Hematopoietic multipotent progenitor cell treated with erythropoietin and hydrocortisone succinate and interleukin-3 and kit ligand, for 8 days (in vitro differentiated cells): ENCODE measurements around the gene MAGEB2.
"Not testable (repeated sequence)": the region's sequence is repeated elsewhere in the genome, so short reads cannot be mapped to it uniquely, and the experiment has no call there.

Experiments
- DNase-seq: peaks from one replicate; pipeline ENCODE4 v3.0.0-alpha.2; 2015

MAGEB2 gene, protein sequence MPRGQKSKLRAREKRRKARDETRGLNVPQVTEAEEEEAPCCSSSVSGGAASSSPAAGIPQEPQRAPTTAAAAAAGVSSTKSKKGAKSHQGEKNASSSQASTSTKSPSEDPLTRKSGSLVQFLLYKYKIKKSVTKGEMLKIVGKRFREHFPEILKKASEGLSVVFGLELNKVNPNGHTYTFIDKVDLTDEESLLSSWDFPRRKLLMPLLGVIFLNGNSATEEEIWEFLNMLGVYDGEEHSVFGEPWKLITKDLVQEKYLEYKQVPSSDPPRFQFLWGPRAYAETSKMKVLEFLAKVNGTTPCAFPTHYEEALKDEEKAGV

DNA sequence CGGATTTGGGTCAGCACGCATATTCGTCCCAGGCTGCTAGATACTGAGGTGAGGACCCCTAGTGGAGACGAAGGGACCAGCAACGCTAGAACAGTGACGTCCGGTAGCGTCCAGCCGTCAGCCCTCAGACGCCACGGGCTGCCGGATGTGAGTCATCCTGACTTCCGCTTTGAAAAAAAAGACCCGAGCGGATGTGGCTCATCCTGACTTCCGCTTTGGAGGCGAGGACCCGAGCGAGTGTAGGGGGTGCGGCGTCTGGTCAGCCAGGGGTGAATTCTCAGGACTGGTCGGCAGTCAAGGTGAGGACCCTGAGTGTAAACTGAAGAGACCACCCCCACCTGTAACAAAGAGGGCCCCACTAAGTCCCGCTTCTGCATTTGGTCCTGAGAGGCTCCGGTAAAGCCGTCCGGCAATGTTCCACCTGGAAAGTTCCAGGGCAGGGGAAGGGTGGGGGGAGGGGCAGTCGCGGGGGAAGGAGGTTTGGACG lies at the start of gene MAGEB2:
Gene MAGEB2, plus strand, starts transcription at position 207 of the 487 bp plus-strand sequence. CDS start 3,018 bp downstream, outside the sequence.
- DNase-seq, result no peak

DNA sequence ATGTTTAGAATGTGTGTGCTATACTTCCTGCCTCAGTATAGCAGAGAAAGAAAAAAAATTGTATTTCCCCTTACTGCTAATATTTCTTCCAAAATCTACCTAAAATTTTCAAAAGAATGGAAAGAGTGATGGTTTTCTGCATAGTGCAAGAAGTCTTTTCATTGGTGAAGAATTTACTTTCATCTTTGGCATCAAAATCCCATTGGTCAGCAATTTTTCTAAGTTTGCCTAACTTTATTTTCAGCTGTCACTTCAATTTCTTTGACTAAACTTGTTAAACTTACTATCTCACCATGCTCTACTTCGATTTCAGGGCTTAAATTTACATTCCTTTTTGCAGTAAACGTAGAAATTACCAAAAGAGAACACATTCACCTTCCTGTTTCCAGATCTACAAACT lies 44.5 kb upstream of the MAGEB2 start:
- no peak for DNase-seq

DNA sequence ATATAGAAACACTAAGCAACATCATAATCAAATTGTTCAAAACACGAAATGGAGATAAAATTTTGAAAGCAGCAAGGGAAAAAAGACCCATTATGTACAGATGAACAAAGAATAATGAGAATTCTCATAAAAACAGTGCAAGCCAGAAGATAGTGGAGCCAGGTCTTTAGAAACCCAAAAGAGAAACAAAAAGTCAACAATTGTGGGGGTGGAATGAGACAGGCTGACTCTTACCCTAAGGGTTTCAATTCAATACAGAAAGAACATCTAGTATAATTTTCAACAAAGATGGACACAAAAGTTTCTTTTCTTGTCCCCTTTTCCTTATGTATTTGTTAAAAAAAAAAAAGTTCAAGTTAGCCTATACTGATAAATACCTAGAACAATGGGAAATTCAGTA lies 34.0 kb upstream of the MAGEB2 start:
- no peak for DNase-seq

DNA sequence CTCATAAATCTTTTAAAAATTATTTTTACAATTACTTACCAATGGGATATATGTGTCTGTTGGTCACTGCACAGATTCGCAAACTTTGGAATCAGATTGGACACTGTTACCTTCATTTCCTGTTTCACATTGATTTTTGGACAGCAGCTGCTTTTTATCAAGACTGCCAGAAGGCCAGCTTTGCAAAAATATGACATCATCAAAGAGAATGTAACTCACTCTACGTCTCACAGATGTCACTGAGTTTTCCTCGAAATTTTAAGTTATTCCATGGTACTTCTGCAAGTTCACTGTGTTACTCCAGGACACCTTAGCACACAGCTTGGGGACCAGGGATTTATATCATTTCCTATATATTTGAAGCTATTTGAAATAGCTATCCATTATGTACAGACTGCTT lies 31.8 kb upstream of the MAGEB2 start:
- no peak for DNase-seq

DNA sequence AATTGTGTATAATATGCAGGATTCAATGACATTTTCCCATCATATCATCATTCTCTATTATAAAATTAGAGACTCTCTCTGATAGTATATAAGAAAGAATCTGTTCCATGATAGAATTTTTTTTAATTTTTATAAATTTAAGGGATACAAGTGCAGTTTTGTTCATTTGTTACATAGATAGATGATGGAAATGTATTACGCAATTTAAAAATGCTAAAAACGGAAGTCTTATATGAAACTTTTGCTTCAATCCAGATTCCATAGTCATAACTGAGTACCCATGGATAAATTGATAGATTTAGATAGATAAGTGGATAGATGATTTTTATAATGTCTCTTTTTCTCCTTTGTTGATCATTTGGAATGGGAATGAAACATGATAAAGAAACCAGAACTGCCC lies 24.9 kb upstream of the MAGEB2 start:
- no peak for DNase-seq

DNA sequence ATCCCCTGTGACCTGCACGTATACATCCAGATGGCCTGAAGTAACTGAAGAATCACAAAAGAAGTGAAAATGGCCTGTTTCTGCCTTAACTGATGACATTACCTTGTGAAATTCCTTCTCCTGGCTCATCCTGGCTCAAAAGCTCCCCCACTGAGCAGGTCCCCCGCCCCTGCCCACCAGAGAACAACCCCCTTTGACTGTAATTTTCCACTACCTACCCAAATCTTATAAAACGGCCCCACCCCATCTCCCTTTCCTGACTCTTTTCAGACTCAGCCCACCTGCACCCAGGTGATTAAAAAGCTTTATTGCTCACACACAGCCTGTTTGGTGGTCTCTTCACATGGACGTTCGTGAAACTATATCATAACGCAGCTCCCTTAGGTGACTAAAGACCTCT lies 21.5 kb upstream of the MAGEB2 start:
- not testable (repeated sequence) for DNase-seq

DNA sequence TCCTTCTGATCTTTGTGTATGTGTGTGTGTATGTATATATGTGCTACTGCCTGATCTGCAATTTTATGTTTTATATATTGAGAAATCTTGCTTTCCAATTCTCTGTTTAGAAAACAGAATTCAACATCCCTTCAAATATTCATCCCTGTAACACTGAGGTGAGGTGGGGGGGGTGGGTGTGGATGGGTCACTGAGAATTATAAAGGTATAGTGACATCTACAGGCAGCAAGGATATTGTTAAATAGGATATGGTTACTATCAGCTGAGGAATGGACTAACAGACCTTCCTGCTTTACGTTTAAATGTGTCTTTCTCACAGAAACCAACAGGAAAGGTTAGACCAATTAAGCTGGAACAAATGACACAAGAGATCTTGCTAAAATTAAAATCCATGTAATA lies 19.0 kb upstream of the MAGEB2 start:
- no peak for DNase-seq

DNA sequence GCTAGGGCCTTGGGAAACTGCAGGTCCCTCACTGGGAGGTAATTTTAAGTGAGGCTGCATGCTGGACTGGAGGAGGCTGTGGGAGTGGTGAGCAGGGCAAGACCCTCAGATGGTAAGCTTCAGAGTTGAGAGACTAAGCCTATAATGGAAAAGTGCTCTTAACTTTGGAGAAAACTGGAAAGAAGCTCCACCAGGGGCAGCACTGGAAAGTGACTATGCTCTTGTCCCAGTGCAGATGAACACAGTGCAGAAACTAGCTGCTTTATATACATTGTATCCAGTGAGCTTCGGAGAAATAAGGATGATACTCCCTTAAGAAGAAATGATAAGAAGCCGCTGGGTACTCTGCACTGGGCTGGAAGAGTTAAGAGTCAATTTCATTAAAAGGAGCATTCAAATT lies 3.2 kb upstream of the MAGEB2 start:
- no peak for DNase-seq

DNA sequence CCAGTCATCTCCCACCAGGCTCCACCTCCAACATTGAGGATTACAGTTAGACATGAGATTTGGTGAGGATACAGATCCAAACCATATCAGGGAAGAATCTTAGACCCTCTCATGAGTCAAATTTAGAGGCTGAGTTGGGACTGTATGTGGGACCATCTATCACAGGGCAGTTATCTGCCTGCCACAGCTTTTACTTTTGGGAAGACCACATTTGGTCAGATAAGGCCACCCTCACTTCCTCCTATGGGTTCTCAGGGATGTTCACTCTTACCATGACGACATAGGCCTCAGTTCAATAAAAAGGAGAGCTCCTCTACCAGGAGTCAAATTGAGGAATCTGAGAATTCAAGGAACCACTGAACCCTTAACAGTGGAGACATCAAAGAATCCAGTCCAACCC lies 2.1 kb downstream of the MAGEB2 start:
- DNase-seq, result peak; percentile 57

DNA sequence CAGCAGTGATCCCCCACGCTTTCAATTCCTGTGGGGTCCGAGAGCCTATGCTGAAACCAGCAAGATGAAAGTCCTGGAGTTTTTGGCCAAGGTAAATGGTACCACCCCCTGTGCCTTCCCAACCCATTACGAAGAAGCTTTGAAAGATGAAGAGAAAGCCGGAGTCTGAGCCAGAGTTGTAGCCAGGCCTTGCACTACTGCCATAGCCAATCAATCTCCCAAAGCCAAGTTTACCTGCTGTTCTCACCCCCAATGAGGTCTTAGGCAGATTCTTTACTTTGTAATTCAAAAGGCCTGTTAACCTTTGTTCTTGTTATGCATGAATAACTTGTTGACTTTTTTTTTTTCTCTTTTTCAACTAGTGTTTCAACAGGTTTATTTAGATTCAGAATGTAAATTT lies 4.0 kb downstream of the MAGEB2 start:
- no peak for DNase-seq

DNA sequence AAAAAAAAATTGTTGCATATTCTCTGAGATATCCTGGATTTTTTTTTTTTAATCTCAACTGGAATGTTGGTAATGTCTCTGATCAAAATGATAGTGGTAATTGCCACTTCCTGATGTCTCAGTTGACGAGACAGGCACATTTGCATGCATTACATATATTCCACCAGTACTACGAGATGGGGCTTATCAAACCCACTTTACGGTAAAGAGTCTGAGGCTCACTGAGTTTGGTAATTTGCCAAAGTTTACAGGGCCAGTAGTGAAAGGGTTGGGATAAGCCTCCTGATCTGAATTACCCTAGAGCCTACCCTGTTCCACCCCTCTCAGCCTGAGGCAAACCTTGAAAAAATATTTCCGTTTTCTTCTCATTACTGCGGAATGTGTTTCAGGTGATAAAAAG lies 5.3 kb downstream of the MAGEB2 start:
- DNase-seq, result peak; percentile 53

DNA sequence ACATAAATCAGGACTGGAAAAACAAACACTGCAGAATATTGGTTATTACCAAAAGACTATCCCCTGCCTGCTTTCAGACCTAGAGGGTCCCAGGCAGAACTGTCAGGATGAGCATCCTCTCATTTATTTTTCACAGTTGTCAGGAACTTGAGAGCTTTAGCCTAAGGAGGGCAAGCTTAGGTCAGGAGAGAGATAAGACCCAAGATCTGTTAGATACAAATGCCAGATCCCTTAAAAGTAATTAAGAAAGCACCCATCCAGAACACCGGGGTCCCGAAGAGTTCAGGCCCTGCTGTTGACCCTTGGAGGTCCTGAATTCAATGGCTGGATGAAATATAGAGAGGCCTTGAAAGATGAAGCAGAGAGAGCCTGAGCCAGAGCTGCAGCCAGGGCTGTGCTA lies 9.2 kb downstream of the MAGEB2 start:
- no peak for DNase-seq

DNA sequence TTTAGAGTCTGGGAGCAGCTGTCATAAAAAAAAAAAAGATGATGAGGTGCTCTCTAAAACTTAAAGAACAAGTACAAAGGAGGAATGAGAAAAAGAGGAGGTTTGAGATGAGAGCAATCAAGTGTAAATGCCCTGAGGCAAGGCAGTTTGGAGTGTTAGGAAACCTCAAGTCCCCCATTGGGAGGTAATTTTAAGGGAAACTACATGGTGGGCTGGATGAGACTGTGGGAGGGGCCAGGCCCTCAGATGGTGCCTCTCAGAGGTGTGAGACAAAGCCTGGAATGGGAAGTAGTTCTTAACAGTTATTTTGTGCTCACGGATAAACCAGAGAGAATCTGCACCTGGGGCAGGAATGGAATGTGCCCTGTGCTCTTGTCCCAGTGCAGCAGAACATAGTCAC lies 13.2 kb downstream of the MAGEB2 start:
- DNase-seq, result no peak

DNA sequence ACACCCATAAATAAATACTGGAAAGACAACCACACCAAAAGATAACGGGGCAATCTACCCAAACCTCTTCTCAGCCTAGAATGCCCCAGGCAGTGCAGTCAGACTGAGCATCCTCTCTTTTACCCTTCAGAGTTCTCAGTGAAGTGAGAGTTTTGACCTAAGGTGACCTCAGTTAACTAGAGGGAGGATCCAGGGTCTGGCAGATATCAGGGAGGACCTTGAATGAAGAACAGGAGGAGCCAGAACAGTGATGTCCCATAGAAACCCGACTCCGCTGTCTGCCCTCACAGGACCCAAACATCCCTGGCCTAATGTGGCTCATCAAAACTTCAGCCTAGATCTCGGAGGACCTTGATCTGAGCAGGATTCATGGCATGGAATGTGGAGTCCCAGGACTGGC lies 15.0 kb downstream of the MAGEB2 start, which contains the start of gene MAGEB3:
Gene MAGEB3, plus strand, starts transcription at position 263 of the 400 bp plus-strand sequence. CDS start 5,268 bp downstream, outside the sequence.
- DNase-seq, result no peak

DNA sequence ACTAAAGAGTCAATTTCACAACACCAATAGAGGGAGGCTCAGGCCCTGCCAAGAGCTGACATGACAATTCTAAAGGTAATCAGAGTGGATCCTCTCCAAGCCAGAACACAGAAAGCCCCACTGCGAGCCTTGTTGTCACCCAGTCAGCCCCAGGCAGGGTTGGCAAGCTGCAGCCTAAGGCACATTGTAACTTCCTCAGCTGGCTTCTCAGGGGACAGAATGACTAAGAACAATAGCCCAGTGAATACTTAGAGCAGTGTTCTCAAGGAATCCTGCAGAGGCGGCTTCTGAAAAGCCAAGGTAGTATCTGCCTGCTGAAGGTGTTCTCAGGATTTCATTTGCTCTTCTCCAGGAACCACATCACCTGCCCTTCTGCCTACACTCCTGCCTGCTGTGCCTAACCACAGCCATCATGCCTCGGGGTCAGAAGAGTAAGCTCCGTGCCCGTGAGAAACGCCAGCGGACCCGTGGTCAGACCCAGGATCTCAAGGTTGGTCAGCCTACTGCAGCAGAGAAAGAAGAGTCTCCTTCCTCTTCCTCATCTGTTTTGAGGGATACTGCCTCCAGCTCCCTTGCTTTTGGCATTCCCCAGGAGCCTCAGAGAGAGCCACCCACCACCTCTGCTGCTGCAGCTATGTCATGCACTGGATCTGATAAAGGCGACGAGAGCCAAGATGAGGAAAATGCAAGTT lies 26.5 kb downstream of the MAGEB2 start, which contains the start of gene MAGEB4:
Gene MAGEB4, plus strand, starts transcription at position 277 of the 692 bp plus-strand sequence. Its CDS starts 136 bp downstream, at position 413.
- DNase-seq, result no peak

DNA sequence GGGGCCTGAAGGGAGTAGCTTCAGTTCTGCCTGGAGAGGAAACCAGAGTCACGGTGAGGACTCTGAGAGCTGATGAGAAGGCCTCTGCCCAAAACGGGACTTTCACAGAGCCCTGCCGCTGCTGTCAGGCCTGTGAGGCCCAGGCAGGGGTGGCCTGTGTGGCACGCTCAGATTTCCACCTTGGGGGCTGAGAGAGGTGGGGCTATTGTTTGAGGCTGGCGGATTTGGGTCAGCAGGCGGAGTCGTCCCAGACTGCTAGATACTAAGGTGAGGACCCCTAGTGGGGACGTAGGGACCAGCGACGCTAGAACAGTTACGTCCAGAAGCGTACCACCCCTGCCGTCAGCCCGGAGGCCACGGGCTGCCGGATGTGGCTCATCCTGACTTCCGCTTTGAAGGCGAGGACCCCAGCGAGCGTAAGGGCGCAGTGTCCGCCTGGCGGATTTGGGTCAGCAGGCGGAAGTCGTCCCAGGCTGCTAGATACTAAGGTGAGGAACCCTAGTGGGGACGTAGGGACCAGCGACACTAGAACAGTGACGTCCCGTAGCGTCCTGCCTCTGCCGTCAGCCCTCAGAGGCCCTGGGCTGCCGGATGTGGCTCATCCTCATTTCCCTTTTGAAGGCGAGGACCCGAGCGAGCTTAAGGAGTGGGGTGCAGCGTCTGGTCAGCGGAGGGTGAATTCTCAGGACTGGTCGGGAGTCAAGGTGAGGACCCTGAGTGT lies 31.6 kb downstream of the MAGEB2 start, which contains the start of gene MAGEB1:
Gene MAGEB1, plus strand, starts transcription at position 378 of the 721 bp plus-strand sequence. CDS start 3,348 bp downstream, outside the sequence.
- no peak for DNase-seq

DNA sequence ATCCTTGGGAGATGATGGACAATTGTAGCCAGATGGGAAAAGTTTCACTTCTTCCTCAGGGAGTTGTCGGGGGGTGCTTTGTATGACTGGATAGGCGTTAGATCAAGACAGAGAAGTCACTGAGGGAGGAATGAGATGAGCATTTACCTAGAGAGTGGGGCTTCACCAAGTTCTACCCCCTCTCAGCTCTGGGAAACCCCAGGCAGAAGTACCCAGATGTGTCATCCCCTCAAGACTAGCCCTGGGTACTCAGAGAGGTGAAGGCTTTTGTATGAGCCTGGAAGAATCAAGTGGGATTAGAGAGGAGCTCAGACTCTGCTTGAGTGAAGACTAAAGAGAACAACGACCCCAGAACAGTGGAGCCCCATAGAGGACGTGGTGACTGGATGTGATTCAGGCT lies 33.5 kb downstream of the MAGEB2 start:
- no peak for DNase-seq

DNA sequence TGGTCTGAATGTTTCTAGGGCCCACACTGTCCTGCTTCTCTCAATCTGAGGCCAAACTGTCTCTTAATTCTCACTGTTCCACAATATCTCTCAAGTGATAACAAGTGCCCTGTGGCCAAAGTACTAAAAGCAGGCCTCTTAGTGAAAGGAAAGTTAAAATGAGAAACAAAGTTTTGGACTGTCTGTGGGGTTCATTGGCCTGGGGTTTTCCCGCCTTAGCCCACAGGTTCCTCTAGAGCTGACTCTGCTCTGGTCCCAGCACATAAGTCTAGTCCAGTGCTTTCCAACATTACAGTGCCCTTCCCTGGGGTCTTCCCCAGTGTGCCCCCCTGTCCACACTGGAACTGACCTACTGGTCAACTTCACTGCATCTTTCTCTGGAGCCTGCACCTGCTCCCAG lies 37.9 kb downstream of the MAGEB2 start:
- DNase-seq, result no peak

DNA sequence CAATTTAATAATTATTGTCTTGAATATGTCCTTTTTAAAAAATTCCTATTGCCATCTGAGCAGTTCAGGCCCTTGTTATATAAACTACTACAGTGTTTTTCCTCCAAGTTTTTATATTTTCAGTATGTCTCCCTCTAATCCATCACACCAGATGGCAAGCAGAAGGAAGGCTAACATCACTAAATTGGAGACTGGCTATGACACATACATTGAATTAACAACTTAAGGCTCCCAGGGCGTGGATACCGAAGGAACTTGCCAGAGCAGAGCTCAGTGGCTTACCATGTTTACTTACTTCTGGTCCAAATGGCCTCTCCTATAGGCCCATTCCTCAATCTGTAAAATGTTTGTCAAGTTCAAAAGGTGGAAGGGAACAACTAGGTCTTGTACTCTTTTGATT lies 44.6 kb downstream of the MAGEB2 start:
- no peak for DNase-seq

DNA sequence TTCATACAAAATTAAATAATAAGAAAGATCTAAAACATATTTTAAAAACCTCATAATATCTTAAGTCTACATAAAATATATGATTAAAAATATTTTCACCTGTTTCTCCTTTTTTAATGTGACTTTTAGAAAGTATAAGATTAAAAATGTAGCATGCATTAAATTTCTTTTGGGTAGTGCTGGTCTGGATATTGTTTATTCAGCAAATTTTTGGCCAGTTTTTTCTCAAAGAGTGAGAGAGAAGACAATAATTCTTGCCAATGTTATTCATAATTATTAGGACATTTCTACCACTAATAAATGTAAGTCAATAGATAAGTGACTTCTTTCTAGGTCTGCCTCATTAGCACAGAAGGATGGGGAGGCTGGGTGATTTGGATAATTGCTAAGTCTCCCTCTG lies 45.6 kb downstream of the MAGEB2 start:
- no peak for DNase-seq

DNA sequence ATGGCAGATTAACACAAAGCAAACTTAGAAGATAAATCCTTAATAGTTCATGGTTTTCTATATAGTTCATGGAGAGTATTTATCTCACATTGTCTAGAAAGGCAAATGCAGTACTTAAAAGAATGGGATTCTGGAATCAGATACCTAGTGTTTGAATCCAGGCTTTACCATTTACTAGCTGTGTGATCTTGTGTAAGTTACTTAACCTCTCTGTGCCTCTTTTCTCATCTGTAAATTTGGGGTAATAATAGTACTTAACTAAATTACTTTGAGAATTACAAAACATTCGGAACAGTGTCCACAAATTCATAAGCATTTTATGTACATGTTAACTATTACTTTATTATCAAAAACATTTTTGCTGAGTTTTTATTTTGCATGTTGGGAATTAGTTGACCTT lies 47.4 kb downstream of the MAGEB2 start:
- no peak for DNase-seq
